ENCODE results near the gene VTA1. TPM values are rescaled to one million over a fixed set of nuclear protein-coding genes. Genes with fewer than 3 reads are reported as not detected.
A peak's percentile ranks its signal among the peaks of the same experiment; 100 is the strongest.

Gene VTA1
- total and polyA plus RNA-seq, 4 donors = 17.3 to 33.2 (median 28.3) TPM

GRCh38 chr6:142262231-142262630 is 115.2 kb downstream of the VTA1 start (continued):
- TF ChIP-seq YY1 (IDR thresholded peaks at IDR 0.05) (no peak), GABPA (IDR thresholded peaks at IDR 0.05 in 1 of 2, conservative IDR thresholded peaks at IDR 0.05 in 1 of 2) (no peak), TAF1 (conservative IDR thresholded peaks at IDR 0.05) (no peak), FOXA2 (IDR thresholded peaks at IDR 0.05) (no peak), FOXA1 (IDR thresholded peaks at IDR 0.05) (no peak), EGR1 (IDR thresholded peaks at IDR 0.05; ENCODE audit: low read depth in 2 of 2) (no peak), SP1 (IDR thresholded peaks at IDR 0.05) (no peak), RAD21 (IDR thresholded peaks at IDR 0.05) (no peak), NR2F2 (IDR thresholded peaks at IDR 0.05) (no peak), CTCF (IDR thresholded peaks at IDR 0.05; ENCODE audit: low read depth, low read length, missing input control) (no peak)

- H3K4me3 ChIP-seq (ENCODE audit: low read depth in 1 of 3, low read length in 3 of 3) = no peak overlapping the region
- H3K4me1 ChIP-seq (ENCODE audit: control insufficient read depth in 4 of 4, insufficient read depth in 4 of 4, low read length in 3 of 4) = peaks cover 0 to 6% (median 1%) of the 10 kb centered on the region in 4 donors
- H3K36me3 ChIP-seq (ENCODE audit: control insufficient read depth in 4 of 4, insufficient read depth in 3 of 4, low read depth in 1 of 4, low read length in 3 of 4) = no peaks in the 10 kb centered on the region
- TF ChIP-seq EGR1 (IDR thresholded peaks at IDR 0.05; ENCODE audit: low read depth in 2 of 2) (no peak), JUND (IDR thresholded peaks at IDR 0.05) (no peak), TAF1 (conservative IDR thresholded peaks at IDR 0.05) (no peak), YY1 (IDR thresholded peaks at IDR 0.05) (no peak), ZBTB33 (IDR thresholded peaks at IDR 0.05) (no peak), NR2F2 (IDR thresholded peaks at IDR 0.05) (no peak), GABPA (IDR thresholded peaks at IDR 0.05 in 1 of 2, conservative IDR thresholded peaks at IDR 0.05 in 1 of 2) (no peak), RAD21 (IDR thresholded peaks at IDR 0.05) (no peak), FOXA1 (IDR thresholded peaks at IDR 0.05) (no peak), MAX (IDR thresholded peaks at IDR 0.05) (no peak), FOXA2 (IDR thresholded peaks at IDR 0.05) (no peak), RXRA (IDR thresholded peaks at IDR 0.05) (no peak), REST (IDR thresholded peaks at IDR 0.05) (no peak), HNF4G (IDR thresholded peaks at IDR 0.05) (peak; percentile 38), CTCF (IDR thresholded peaks at IDR 0.05; ENCODE audit: low read depth, low read length, missing input control) (no peak), SP1 (IDR thresholded peaks at IDR 0.05) (peak; percentile 45), HNF4A (conservative IDR thresholded peaks at IDR 0.05) (peak; percentile 57 to 74), ATF3 (IDR thresholded peaks at IDR 0.05) (no peak)
- H3K9ac ChIP-seq (ENCODE audit: low read depth in 1 of 2, low read length in 2 of 2) = no peak overlapping the region
- H3K27ac ChIP-seq (ENCODE audit: low read depth in 1 of 2, low read length in 2 of 2) = no peak overlapping the region
- no peak for DNase-seq (ENCODE audit: low spot score)
- H3K9me3 ChIP-seq (ENCODE audit: control insufficient read depth in 4 of 4, low read length in 3 of 4) = no peaks in the 10 kb centered on the region
- 88% methylated on average over 1 of the region's 1 CpG for WGBS
- no peaks in the 10 kb centered on the region for H3K27me3 ChIP-seq (ENCODE audit: control insufficient read depth in 4 of 4, insufficient read depth in 4 of 4, low read length in 3 of 4)
These were observed 118.4 kb downstream of the VTA1 start for GRCh38 chr6:142265476-142265875.
